OCI-LY1 (cell line): ENCODE measurements around the gene STAG1.

Source experiments
- H2AFZ ChIP-seq: fragments of 200-600 bp; sonication (generic), shearing (Covaris generic); 2 replicates; pipeline ENCODE4 v1.6.0; 2014; ENCODE audit warnings: antibody characterized with exemption, mild to moderate bottlenecking, low read length
- H3F3A ChIP-seq: fragments of 200-600 bp; sonication (generic), shearing (Covaris generic); 2 replicates; pipeline ENCODE4 v1.6.0; 2014; ENCODE audit warnings: mild to moderate bottlenecking, antibody characterized with exemption, low read length, moderate library complexity; ENCODE audit not compliant: insufficient read depth
- H3K27ac ChIP-seq: fragments of 200-600 bp; sonication (generic); 2 replicates; pipeline ENCODE4 v1.5.1; 2014; ENCODE audit warnings: low read length, mixed run types, mild to moderate bottlenecking, low read depth; ENCODE audit not compliant: poor library complexity, severe bottlenecking
- H3K27me3 ChIP-seq: fragments of 200-600 bp; sonication (generic); 2 replicates; pipeline ENCODE4 v1.6.0; 2014; ENCODE audit warnings: antibody characterized with exemption, mild to moderate bottlenecking, low read length, moderate library complexity; ENCODE audit not compliant: insufficient read depth
- H3K36me3 ChIP-seq: fragments of 200-600 bp; sonication (generic); 2 replicates; pipeline ENCODE4 v1.6.1; 2014; ENCODE audit warnings: mild to moderate bottlenecking, antibody characterized with exemption, low read length, moderate library complexity, mixed read lengths; ENCODE audit not compliant: insufficient read depth
- H3K4me1 ChIP-seq: fragments of 200-600 bp; sonication (generic); 2 replicates; pipeline ENCODE4 v1.5.1; 2014; ENCODE audit warnings: mild to moderate bottlenecking, low read length, moderate library complexity; ENCODE audit not compliant: insufficient read depth, severe bottlenecking
- H3K4me2 ChIP-seq: fragments of 200-600 bp; sonication (generic), shearing (Covaris generic); 2 replicates; pipeline ENCODE4 v1.6.1; 2014; ENCODE audit warnings: low read length
- H3K4me3 ChIP-seq: fragments of 200-600 bp; sonication (generic); 2 replicates; pipeline ENCODE4 v1.5.1; 2014; ENCODE audit warnings: low read length, low read depth, mild to moderate bottlenecking, mixed read lengths; ENCODE audit not compliant: poor library complexity, severe bottlenecking
- H3K79me2 ChIP-seq: fragments of 200-600 bp; shearing (Covaris generic); 2 replicates; pipeline ENCODE4 v1.6.1; 2016; ENCODE audit warnings: mixed run types, low read length, mixed read lengths; ENCODE audit not compliant: insufficient read depth
- H3K9ac ChIP-seq: fragments of 200-600 bp; sonication (generic), shearing (Covaris generic); 2 replicates; pipeline ENCODE4 v1.6.1; 2014; ENCODE audit warnings: mild to moderate bottlenecking, low read length, mixed read lengths
- H3K9me2 ChIP-seq: fragments of 200-600 bp; sonication (generic), shearing (Covaris generic); 2 replicates; pipeline ENCODE4 v1.6.1; 2014; ENCODE audit warnings: low read depth, mild to moderate bottlenecking, low read length, mixed read lengths
- H3K9me3 ChIP-seq: fragments of 200-600 bp; shearing (Covaris generic); 2 replicates; pipeline ENCODE4 v1.6.1; 2014; ENCODE audit warnings: low read length, mixed read lengths
- H4K20me1 ChIP-seq: fragments of 200-600 bp; sonication (generic), shearing (Covaris generic); 2 replicates; pipeline ENCODE4 v1.6.0; 2016; ENCODE audit warnings: mild to moderate bottlenecking, low read length; ENCODE audit not compliant: insufficient read depth
- CTCF ChIP-seq: fragments of 200-600 bp; sonication (generic), shearing (Covaris generic); IDR thresholded peaks from 2 replicates; pipeline ENCODE4 v1.5.1; 2017; ENCODE audit warnings: mild to moderate bottlenecking, antibody characterized with exemption, low read length, moderate library complexity, mixed read lengths
- EZH2 ChIP-seq: fragments of 200-600 bp; sonication (generic), shearing (Covaris generic); IDR thresholded peaks from 2 replicates; pipeline ENCODE4 v1.8.0; 2017; ENCODE audit warnings: borderline replicate concordance, mixed run types, mild to moderate bottlenecking, antibody characterized with exemption, low read length, moderate library complexity, mixed read lengths

The STAG1 gene

GRCh38 chr3:136513367-136513766 lies 238.8 kb downstream of the STAG1 start:
- Histone ChIP-seq H3K9me3 (no peaks in the 10 kb centered on the region), H2AFZ (no peak overlapping the region), H3F3A (no peaks in the 10 kb centered on the region; the same call in 1 of the 2 replicates), H4K20me1 (no peaks in the 10 kb centered on the region), H3K9ac (no peak overlapping the region), H3K4me2 (no peak overlapping the region), H3K27me3 (no peaks in the 10 kb centered on the region), H3K27ac (no peak overlapping the region), H3K79me2 (no peaks in the 10 kb centered on the region), H3K4me3 (no peak overlapping the region), H3K36me3 (peaks cover 2% of the 10 kb centered on the region; the same call in 1 of the 2 replicates), H3K4me1 (no peaks in the 10 kb centered on the region), H3K9me2 (no peaks in the 10 kb centered on the region)
- no peak for TF ChIP-seq EZH2
- TF ChIP-seq CTCF: no peak

- Histone ChIP-seq H3K27ac (no peak overlapping the region), H3F3A (no peaks in the 10 kb centered on the region), H3K4me2 (no peak overlapping the region), H3K4me3 (no peak overlapping the region), H3K36me3 (no peaks in the 10 kb centered on the region), H3K79me2 (no peaks in the 10 kb centered on the region), H2AFZ (no peak overlapping the region), H4K20me1 (no peaks in the 10 kb centered on the region), H3K9me3 (no peaks in the 10 kb centered on the region), H3K4me1 (no peaks in the 10 kb centered on the region), H3K9me2 (no peaks in the 10 kb centered on the region), H3K9ac (no peak overlapping the region), H3K27me3 (no peaks in the 10 kb centered on the region)
- TF ChIP-seq CTCF (no peak), EZH2 (no peak)
Observed at GRCh38 chr3:136512381-136512780, 239.8 kb downstream of the STAG1 start.

- Histone ChIP-seq H3K9me2 (no peaks in the 10 kb centered on the region), H3K4me1 (no peaks in the 10 kb centered on the region), H3K4me2 (no peak overlapping the region), H3K9ac (no peak overlapping the region), H3K36me3 (peaks cover 4% of the 10 kb centered on the region; the same call in 1 of the 2 replicates), H2AFZ (no peak overlapping the region), H3K79me2 (no peaks in the 10 kb centered on the region), H3K27ac (no peak overlapping the region), H3K9me3 (no peaks in the 10 kb centered on the region), H4K20me1 (no peaks in the 10 kb centered on the region), H3F3A (no peaks in the 10 kb centered on the region), H3K4me3 (no peak overlapping the region), H3K27me3 (no peaks in the 10 kb centered on the region)
- TF ChIP-seq EZH2: no peak
- no peak for TF ChIP-seq CTCF
Observed at GRCh38 chr3:136505676-136506075, 246.5 kb downstream of the STAG1 start.
